Measurements from ENCODE around the gene ITPRID1. TPM values are rescaled to one million over a fixed set of nuclear protein-coding genes. Genes with fewer than 3 reads are reported as not detected.
"Not testable (repeated sequence)": the region's sequence is repeated elsewhere in the genome, so short reads cannot be mapped to it uniquely, and the experiment has no call there.

Gene ITPRID1
- total RNA-seq = not detected

DNA sequence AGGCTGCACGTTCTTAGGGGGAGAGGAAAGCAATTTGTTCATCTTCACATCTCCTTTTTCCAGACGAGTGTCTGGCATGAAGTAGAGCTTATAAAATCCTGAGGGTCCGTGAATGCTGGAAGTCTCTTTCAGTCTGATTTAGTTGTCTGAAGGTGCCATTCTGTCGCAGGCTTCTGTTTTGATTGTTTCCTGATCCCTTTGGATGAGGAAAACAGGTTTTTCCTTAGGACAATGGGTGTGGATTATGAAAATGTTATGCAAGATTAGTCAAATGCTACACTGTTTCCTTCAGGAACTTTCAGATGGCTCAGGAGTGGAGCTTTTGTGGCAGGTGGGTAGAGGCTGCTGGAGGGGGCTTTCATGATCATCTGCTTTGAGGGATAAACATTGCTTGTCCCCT is at the start of gene ITPRID1:
ITPRID1 (plus strand) TSS at position 301 of the 400 bp plus-strand sequence. CDS start 38,935 bp downstream, outside the sequence.
- peaks cover 5% of the 10 kb centered on the region for H3K9me3 Mint-ChIP-seq
- no peak for DNase-seq
- CTCF ChIA-PET = no interaction called here
- POLR2A ChIA-PET = no interaction called here
- H3K36me3 Mint-ChIP-seq (ENCODE audit: low read depth) = no peaks in the 10 kb centered on the region
- H3K27ac Mint-ChIP-seq = no peak within 1 kb of the TSS
- no peak within 1 kb of the TSS for H3K4me3 Mint-ChIP-seq
- H3K4me1 Mint-ChIP-seq = no peaks in the 10 kb centered on the region
- no peaks in the 10 kb centered on the region for H3K27me3 Mint-ChIP-seq

DNA sequence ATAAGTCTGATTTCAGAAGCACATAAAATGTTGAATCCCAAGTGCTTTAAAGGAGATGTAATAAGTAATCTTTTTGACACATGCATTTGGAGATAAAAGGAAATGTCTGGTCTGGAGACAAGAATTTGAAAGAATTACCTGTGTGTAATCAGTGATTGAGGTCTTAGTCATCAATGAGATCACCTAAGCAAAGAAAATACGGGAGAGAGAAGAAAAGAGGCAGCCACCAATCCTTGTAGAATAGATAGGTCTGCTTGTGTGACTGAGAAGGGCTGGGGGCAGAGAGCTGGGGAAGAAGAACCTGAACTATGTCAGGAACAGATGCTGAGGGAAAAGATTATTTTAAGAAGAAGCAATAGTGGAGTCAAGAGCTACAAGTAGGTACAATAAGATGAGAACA is 49.3 kb upstream of the ITPRID1 start:
- no peaks in the 10 kb centered on the region for H3K27me3 Mint-ChIP-seq
- H3K27ac Mint-ChIP-seq = no peak overlapping the region
- H3K9me3 Mint-ChIP-seq = no peaks in the 10 kb centered on the region
- H3K4me3 Mint-ChIP-seq = no peak overlapping the region
- POLR2A ChIA-PET = no interaction called here
- DNase-seq = no peak
- H3K4me1 Mint-ChIP-seq = no peaks in the 10 kb centered on the region
- H3K36me3 Mint-ChIP-seq (ENCODE audit: low read depth) = no peaks in the 10 kb centered on the region
- CTCF ChIA-PET = no interaction called here

DNA sequence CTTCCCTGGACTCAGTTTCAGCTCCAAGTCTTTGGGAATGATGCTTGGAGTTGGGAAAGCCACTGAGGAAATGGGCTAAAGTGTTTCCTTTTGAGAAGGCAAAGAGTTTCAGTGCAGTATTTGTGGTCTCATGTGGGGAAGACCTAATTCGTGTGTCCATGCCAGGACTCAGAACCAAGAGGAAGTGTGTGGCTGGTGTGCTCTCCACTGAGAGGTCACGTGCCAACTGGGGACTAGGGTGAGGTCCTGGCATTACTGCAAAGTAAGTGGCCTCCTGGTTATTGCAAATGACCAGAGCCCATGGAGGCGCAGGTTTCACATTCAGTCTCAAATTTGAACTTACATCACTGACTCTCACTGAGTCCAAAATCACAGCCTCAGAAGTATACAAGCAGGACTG is 48.6 kb upstream of the ITPRID1 start:
- no peaks in the 10 kb centered on the region for H3K4me1 Mint-ChIP-seq
- no peak for DNase-seq
- no peaks in the 10 kb centered on the region for H3K36me3 Mint-ChIP-seq (ENCODE audit: low read depth)
- H3K27me3 Mint-ChIP-seq = no peaks in the 10 kb centered on the region
- POLR2A ChIA-PET = no interaction called here
- H3K4me3 Mint-ChIP-seq = no peak overlapping the region
- no peak overlapping the region for H3K27ac Mint-ChIP-seq
- CTCF ChIA-PET = no interaction called here
- H3K9me3 Mint-ChIP-seq = no peaks in the 10 kb centered on the region

DNA sequence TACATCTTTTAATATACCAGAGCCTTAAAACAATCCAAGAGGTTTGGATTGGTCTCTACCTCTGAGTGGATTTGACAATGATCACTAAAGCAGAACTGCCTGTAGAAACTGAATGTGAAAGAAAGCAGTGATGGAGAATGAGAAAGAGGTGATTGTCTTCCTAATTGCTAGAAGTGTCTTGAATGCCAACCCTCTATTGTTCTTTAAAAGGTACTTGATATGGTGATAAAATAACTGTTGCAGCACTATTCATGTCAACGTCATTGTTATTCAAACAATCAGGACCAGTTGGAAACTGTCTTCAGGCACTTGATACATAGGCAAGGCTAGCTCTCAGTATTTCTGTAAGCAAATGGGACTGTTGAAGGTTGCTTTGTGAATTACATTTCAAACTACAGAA is 47.9 kb upstream of the ITPRID1 start:
- H3K4me3 Mint-ChIP-seq = no peak overlapping the region
- H3K36me3 Mint-ChIP-seq (ENCODE audit: low read depth) = no peaks in the 10 kb centered on the region
- ChIA-PET CTCF (no interaction called here), POLR2A (no interaction called here)
- DNase-seq = no peak
- H3K9me3 Mint-ChIP-seq = no peaks in the 10 kb centered on the region
- no peak overlapping the region for H3K27ac Mint-ChIP-seq
- H3K27me3 Mint-ChIP-seq = no peaks in the 10 kb centered on the region
- no peaks in the 10 kb centered on the region for H3K4me1 Mint-ChIP-seq

DNA sequence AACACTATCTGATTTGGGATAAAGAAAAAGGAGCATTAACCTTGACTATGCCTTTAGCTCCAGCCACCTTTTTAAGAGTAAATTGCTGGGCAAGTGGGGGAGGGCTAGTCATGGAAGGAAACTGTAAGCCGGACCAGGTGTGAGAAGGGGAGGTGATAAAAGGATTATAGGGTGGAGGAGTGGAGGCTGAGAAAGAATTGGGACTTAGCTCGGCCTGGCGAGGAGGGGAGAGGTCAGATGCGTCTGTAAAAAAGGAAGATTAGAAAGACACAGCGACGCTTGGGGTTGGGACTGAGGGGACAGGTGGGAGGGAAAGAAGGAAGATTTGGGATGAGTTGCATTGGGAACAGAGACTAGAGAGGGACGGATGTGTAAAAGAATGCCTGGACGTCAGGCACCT is 43.0 kb upstream of the ITPRID1 start:
- H3K36me3 Mint-ChIP-seq (ENCODE audit: low read depth); H3K4me3 Mint-ChIP-seq; CTCF ChIA-PET; POLR2A ChIA-PET; H3K9me3 Mint-ChIP-seq; H3K27ac Mint-ChIP-seq; H3K27me3 Mint-ChIP-seq; H3K4me1 Mint-ChIP-seq; DNase-seq: not testable (repeated sequence)

DNA sequence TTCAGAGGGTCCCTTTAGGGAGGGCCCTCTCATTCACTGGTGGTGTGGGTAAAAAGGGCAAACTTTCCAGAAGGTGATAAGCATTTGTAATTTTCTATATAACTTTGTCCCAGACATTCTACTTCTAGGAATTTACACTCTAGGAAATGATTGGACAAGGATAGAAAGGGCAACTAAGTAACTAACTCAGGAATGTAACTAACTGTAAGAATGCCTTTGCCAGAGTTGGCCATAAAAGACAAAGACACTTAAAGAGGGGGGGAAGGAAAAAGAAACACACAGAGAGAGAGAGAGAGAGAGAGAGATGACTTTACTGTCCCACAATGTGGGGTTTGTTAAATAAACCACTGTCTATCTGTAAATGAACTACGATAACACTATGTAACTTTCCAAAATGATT is 38.5 kb upstream of the ITPRID1 start:
- Mint-ChIP-seq H3K4me1 (no peaks in the 10 kb centered on the region), H3K27me3 (no peaks in the 10 kb centered on the region), H3K36me3 (ENCODE audit: low read depth) (no peaks in the 10 kb centered on the region), H3K9me3 (no peaks in the 10 kb centered on the region), H3K4me3 (no peak overlapping the region), H3K27ac (no peak overlapping the region)
- CTCF ChIA-PET = no interaction called here
- POLR2A ChIA-PET = no interaction called here
- DNase-seq = no peak

DNA sequence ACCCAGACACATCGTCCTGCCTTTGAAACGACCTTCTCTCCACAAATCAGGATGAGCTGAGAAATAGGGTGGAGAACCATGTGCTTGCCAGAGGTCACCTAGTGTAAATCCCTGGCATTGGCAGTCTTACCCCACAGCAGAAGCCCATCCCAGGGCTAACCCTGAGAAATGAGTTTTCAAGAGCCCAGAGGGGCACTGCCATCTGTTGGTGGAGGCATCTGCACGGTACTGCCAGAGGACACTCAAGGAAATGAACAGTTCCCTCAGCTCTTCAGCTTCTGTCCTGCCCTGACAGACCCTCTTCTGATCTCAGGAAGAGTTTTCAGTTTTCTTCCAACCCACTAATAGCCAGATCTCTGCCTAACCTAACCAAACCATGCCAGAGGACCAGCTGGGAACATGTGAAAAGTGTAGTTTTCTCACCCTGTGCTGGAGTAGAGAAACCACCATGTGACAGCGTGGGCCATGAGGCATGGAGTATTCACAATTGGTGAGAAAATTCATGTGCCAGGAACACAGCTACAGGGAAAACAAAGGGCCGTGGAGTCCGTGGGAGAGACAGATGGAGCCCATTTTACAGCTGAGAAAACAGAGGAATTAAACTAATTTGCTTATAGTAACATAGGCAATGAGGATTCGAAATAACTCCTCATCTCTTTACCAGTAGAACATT is 37.7 kb upstream of the ITPRID1 start:
- POLR2A ChIA-PET = no interaction called here
- no peaks in the 10 kb centered on the region for H3K36me3 Mint-ChIP-seq (ENCODE audit: low read depth)
- CTCF ChIA-PET = no interaction called here
- H3K27ac Mint-ChIP-seq = no peak overlapping the region
- DNase-seq = no peak
- no peak overlapping the region for H3K4me3 Mint-ChIP-seq
- H3K9me3 Mint-ChIP-seq = no peaks in the 10 kb centered on the region
- H3K4me1 Mint-ChIP-seq = no peaks in the 10 kb centered on the region
- no peaks in the 10 kb centered on the region for H3K27me3 Mint-ChIP-seq

DNA sequence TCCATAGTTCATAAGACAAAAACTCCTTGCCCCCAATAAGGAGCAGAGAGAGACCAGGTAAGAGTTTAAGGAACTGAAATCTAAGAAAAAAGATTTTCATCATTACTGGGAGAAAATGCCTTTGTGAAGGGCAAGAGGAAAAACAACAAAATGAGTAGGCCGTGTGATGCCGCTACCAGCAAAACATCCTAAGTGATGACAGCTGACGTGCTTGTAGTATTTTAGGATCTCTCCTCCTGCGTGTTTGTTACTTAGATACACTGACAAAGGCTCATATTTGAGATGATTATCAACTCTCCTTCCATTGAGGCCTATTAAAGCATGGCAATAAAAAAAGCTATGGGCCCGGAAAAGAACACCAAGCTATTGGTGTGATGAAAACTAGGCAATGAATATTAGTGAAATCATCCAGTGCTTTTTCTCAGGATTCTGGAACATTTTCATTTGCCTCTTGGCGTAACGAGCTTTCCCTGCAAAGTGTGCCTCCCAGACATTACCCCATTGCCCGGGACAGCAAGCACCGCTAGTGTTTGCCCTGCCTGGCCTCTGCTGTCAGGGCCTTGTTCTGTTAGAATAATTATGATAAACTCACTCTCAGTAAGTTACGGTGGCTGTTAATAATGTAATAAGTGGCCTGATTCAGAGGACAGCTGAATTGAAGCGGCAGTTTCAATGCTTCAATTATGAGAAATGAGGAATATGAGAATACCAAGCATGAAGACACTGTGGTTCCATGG is 36.8 kb upstream of the ITPRID1 start:
- no peaks in the 10 kb centered on the region for H3K36me3 Mint-ChIP-seq (ENCODE audit: low read depth)
- ChIA-PET CTCF (no interaction called here), POLR2A (no interaction called here)
- no peak overlapping the region for H3K4me3 Mint-ChIP-seq
- no peak for DNase-seq
- H3K4me1 Mint-ChIP-seq = no peaks in the 10 kb centered on the region
- H3K9me3 Mint-ChIP-seq = no peaks in the 10 kb centered on the region
- H3K27me3 Mint-ChIP-seq = no peaks in the 10 kb centered on the region
- no peak overlapping the region for H3K27ac Mint-ChIP-seq

DNA sequence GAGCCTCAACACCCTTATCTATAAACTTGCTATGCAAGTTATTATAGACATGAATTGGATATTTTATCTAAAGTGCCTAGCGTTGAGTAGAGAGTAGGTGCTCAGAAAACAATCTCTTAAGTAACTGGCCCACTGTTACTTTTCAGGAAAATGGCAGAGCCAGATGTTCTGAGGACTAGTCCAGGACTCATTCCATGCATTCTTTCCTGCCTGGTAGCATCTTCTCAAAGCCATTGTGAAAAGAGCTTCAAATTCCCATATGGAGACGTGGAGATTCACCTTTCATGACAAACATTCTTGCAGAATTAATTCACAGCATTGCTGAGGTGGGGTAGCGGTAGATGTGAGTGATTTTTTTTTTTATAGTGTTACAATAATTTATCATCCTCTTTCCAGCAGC is 35.9 kb upstream of the ITPRID1 start:
- ChIA-PET POLR2A (no interaction called here), CTCF (no interaction called here)
- DNase-seq = no peak
- Mint-ChIP-seq H3K36me3 (ENCODE audit: low read depth) (no peaks in the 10 kb centered on the region), H3K4me1 (no peaks in the 10 kb centered on the region), H3K9me3 (no peaks in the 10 kb centered on the region), H3K27ac (no peak overlapping the region), H3K4me3 (no peak overlapping the region), H3K27me3 (no peaks in the 10 kb centered on the region)

DNA sequence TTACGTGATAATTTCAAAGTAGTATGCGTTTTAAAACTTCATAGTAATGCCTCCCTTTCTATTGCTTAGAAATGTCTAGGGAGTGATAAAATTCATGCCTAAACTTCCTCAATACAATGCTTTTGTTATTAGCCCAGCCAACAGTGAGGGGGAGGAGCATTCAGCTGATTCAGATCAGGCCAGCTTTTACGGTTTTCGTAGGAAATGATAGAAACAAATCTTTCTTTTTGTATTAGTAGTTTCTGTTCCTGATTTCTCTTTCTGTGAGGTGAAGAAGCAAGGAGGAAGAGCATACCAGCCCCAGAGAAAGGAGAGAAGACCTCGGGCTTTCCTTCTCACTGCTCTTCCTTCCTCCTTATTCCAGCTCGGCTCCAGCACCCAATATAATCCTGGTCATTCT is 35.2 kb upstream of the ITPRID1 start:
- ChIA-PET POLR2A (no interaction called here), CTCF (no interaction called here)
- H3K36me3 Mint-ChIP-seq (ENCODE audit: low read depth) = no peaks in the 10 kb centered on the region
- H3K9me3 Mint-ChIP-seq = no peaks in the 10 kb centered on the region
- H3K27me3 Mint-ChIP-seq = no peaks in the 10 kb centered on the region
- DNase-seq = no peak
- no peak overlapping the region for H3K4me3 Mint-ChIP-seq
- H3K4me1 Mint-ChIP-seq = no peaks in the 10 kb centered on the region
- no peak overlapping the region for H3K27ac Mint-ChIP-seq

DNA sequence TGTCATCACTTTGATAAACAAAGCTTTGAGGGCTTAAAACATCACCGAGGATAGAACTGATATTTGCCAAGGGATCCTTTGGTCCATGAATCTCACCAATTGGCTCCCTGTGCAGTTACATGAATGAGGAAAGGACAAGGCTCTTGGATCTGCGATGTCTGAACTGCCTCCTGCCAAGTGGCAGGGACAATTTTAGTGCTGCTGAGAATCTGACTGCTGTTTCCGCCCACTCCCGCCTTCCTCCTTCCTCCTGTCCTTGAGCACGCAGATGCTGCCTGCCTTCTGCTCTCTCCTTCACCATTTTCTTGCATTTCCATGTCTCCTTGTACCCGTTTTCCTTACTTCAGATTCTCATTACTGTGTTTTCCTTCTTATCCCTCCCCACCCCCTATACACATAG is 26.8 kb upstream of the ITPRID1 start:
- no peak overlapping the region for H3K27ac Mint-ChIP-seq
- POLR2A ChIA-PET = no interaction called here
- no peak for DNase-seq
- no peaks in the 10 kb centered on the region for H3K4me1 Mint-ChIP-seq
- no peaks in the 10 kb centered on the region for H3K9me3 Mint-ChIP-seq
- H3K36me3 Mint-ChIP-seq (ENCODE audit: low read depth) = no peaks in the 10 kb centered on the region
- no peak overlapping the region for H3K4me3 Mint-ChIP-seq
- CTCF ChIA-PET = no interaction called here
- H3K27me3 Mint-ChIP-seq = no peaks in the 10 kb centered on the region

DNA sequence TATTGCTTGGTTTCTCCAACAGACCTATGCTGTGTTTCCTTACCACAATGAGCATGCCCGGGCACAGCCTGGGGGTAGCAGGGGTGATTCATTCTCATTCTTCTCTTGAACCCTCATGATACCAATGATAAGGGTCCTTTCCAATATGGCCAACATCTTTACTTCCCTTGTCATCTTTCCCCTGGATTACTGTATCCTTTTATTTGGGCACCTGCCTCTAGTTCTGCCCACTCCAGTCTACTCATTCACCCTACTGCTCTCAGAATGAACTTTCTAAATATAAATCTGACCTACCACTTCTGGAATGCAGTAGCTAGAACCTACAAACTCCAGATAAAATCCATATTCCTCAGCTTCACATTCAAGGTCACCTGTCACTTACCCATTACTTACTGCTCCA is 26.4 kb upstream of the ITPRID1 start:
- Mint-ChIP-seq H3K4me3 (no peak overlapping the region), H3K36me3 (ENCODE audit: low read depth) (no peaks in the 10 kb centered on the region), H3K4me1 (no peaks in the 10 kb centered on the region), H3K27me3 (no peaks in the 10 kb centered on the region), H3K9me3 (no peaks in the 10 kb centered on the region), H3K27ac (no peak overlapping the region)
- POLR2A ChIA-PET = no interaction called here
- CTCF ChIA-PET = no interaction called here
- no peak for DNase-seq

DNA sequence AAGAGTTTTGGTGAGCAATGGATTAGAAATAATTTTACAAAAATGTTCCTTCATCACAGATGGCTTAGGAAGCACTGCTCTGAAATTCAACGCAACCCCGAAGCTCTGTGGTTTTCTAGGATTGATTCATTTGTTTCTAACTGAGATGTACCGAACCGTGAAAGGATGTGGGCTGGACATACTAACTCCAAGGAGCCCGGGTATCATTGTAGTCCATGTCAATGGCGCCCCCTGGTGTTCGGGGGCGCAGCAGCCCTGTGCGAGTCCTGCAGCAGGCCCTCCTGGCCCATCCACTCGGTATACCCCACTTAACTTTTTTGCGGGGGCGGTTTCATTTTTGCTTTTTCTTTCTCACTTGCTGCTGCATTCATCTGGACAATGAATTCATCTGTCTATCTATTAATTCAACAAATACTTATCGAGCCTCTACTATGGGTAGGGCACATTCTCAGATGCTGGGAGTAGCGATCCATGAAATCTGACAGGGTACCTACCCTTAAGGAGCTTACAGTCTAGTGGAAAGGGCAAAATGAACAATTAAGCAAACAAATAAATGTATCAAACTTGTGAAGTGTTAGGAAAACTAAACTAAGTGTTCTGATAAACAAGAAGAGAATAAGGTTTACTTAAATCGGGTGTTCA is 25.2 kb upstream of the ITPRID1 start:
- no peak overlapping the region for H3K4me3 Mint-ChIP-seq
- H3K36me3 Mint-ChIP-seq (ENCODE audit: low read depth) = no peaks in the 10 kb centered on the region
- ChIA-PET POLR2A (no interaction called here), CTCF (no interaction called here)
- H3K27ac Mint-ChIP-seq = no peak overlapping the region
- no peaks in the 10 kb centered on the region for H3K27me3 Mint-ChIP-seq
- no peaks in the 10 kb centered on the region for H3K4me1 Mint-ChIP-seq
- H3K9me3 Mint-ChIP-seq = no peaks in the 10 kb centered on the region
- peak; percentile 45 for DNase-seq

DNA sequence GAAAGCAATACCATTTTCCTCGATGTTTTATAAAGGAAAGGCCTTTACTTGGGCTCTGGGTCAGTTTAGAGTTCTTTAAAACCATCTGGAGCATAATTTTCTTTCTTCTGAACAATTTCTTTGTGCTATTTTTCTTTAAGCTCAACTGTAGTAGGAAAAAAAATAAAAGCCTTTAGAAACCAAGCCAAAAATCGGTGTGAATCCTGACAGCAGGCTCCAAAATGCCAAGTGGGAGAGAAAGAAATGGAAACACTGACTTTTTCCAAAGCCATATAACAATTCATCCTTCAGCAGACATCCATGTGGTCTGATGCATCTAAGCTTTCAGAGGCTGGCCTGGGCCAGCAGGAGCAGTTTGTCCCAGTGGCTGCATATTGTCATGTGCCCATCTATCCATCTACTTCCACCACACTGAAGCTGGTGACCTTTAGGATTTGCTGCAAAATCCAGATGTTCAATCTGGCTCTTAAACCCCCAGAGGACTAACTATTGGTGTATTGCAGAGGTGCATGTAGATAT is 23.0 kb upstream of the ITPRID1 start:
- ChIA-PET POLR2A (no interaction called here), CTCF (no interaction called here)
- no peak for DNase-seq
- no peaks in the 10 kb centered on the region for H3K9me3 Mint-ChIP-seq
- H3K36me3 Mint-ChIP-seq (ENCODE audit: low read depth) = no peaks in the 10 kb centered on the region
- no peaks in the 10 kb centered on the region for H3K27me3 Mint-ChIP-seq
- no peaks in the 10 kb centered on the region for H3K4me1 Mint-ChIP-seq
- H3K4me3 Mint-ChIP-seq = no peak overlapping the region
- no peak overlapping the region for H3K27ac Mint-ChIP-seq

Measured in activated CD4-positive, alpha-beta T cell treated with anti-CD3 and anti-CD28 coated beads, Interleukin-2, amount 10 ng/mL, durations not matched to agents 7 days and 5 days (primary cell).